Ecto neural progenitor cell (in vitro differentiated cells): ENCODE results near the gene ZCCHC14.

Experiments used
- DNase-seq: peaks from one replicate; pipeline ENCODE4 v3.0.0-alpha.2; 2018; ENCODE audit warnings: low spot score

Gene ZCCHC14

GRCh38 chr16:87457061-87457611 lies 35.7 kb downstream of the ZCCHC14 start:
- DNase-seq, result no peak

GRCh38 chr16:87454391-87454790 lies 38.4 kb downstream of the ZCCHC14 start:
- DNase-seq, result no peak

DNA sequence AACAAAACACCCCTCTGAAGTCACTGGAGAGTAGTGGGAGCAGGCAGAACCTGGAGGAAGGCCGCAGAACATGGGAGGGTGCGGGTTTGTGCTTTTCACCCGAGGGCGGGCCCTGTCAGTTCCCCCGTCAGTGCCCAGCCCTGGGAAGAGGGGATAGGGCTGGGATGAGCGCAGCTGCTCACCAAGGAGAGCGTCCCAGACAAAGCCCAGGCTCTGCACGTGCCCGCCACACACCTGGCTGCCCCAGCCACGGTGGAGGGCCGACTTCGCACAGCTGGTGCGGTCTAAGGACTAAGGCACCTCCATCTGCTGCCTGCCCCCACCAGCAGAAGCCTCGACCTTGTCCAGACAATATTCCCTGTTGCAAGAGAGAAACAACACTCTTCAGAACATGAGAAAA lies 39.5 kb downstream of the ZCCHC14 start:
- DNase-seq, result no peak

- no peak for DNase-seq
Measured at GRCh38 chr16:87451563-87452210, 41.1 kb downstream of the ZCCHC14 start.

GRCh38 chr16:87448866-87449265 lies 44.0 kb downstream of the ZCCHC14 start:
- no peak for DNase-seq

DNA sequence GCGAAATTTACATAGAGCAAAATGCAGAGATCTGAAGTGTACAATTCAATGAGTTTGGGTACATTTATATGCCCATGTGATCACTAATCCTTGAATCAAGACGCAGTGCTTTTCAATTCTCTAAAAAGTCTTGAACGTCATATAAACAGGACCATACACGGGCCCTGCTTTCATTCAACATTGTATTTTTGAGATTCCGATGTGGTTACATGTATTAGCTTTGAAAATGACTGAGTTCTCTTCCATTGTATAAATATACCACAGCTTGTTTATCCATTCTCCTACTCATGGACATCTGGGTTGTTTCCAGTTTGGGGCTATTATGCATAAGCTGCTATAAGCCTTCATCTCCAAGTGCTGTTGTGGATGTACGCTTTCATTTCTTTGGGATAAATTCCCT lies 45.5 kb downstream of the ZCCHC14 start:
- no peak for DNase-seq

- DNase-seq, result no peak
Measured at GRCh38 chr16:87446479-87446878, 46.3 kb downstream of the ZCCHC14 start.

DNA sequence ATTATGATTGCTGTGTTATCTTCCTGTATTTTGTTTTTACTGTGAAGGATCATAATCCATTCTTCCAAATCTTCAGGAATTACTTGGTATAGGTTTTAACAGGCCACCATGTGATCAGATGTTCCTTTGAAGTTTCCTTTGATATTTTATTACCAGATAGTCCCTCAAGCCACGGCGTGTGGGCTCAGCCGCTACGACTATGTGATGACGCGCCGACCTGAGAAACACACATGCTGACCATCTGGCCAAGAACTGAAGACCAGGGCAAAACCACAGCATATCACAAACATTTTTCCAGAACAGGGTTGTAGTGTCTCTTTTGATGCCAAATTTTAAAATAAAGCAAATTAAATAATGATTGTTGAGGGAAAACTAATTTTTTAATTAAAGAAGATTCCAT lies 47.3 kb downstream of the ZCCHC14 start:
- no peak for DNase-seq

DNA sequence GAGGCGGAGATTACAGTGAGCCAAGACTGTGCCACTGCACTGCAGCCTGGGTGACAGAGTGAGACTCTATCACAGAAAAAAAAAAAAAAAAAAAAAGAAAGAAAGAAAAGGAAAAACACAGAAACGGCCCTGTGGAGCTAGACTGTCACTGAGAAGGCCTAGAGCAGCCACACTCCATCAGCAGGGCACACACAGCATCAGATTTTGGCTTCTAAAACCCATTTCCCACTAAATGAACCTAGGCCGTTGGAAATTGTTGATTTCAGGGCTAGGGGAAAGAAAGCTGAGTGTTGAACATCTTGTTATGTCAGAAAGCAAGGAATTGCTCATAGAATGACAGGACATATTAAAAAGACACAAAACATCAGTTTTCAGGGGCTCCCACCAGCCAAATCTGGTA lies 48.9 kb downstream of the ZCCHC14 start:
- no peak for DNase-seq

DNA sequence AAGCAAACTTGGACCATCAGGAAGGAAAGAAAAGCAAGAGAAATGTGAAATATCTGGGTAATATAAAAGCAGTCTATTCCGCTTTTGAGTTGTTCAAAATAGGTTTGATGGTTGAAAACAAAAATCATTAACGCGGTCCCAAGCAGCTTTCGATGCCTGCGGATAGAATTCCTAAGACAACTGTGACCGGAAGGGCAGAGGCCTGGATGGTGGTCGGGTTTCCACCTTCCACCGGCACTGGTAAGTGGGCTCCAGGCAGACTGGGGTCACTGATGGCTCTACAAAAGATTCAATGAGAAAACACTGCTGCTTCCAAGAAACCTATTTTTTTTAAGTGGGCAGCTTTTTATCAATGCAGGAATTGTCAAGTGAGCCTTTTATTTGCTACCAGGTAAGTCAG lies 49.8 kb downstream of the ZCCHC14 start:
- no peak for DNase-seq

DNA sequence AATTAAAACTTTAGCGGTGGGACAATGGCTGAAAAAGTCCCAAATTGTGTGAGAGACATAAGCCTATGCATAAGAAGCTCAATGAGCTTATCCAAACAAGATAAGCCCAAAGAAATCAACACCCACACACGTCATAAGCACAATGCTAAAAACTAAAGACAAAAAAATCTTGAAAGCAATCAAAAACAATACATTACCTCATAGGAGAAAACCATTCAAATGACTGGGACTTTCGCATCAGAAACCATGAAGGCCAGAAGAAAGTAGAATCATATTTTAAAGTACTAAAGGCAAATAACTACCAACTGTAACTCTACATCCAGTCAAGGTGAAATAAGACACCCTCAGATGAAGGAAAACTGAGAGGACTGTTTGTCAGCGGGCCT lies 50.2 kb downstream of the ZCCHC14 start:
- no peak for DNase-seq

- no peak for DNase-seq
Measured at GRCh38 chr16:87441886-87442580, 50.8 kb downstream of the ZCCHC14 start.

GRCh38 chr16:87439926-87440325 lies 52.9 kb downstream of the ZCCHC14 start:
- no peak for DNase-seq

DNA sequence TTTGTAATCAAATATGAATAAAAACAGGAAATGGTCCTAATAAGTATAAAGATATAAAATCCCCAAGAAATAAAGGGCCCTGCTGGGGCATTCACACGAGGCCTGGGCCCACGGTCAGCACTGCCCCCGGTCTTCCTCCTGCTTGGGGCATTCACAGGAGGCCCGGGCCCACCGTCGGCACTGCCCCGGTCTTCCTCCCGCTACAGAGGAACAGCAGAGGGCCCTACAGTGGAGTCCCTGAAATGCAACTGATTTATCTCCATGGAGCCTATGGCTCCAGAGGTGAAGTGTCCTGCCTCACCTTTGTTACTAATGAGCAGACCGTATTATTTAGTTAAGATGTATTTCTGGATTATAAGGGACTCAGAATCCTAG lies 54.2 kb downstream of the ZCCHC14 start:
- DNase-seq, result no peak

DNA sequence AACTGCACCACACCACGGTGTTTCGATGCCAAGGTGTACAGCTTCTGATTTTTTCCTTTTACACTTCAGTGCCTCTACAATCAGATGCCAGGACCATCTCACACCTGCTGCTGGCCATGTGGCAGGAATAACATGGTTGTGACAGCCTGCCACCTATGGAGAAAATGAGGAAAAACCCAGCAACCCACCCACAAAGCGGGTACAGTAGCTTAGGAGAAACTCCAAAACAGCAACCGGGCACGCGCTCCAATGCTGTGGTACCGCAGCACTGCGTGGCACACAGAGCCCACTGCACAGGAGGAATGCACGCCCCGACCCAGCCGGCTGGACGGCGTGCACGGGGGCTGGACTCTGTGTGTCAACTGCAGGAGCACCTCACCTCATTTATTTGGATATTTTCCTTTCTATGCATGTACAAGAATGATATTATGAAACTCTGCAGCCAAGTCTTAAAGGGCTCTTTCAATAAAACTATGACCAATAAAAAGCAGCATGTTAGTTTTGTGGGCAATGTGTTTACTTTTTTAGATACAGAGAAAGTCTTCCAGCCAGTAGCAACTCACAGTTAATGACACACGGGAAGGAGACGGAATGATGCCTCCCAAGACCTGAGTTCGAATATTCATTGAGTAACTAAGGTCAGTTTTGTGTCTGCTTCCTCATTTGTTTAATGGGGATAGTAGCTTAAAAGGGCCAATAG lies 54.8 kb downstream of the ZCCHC14 start:
- DNase-seq, result no peak

- DNase-seq, result no peak
Measured at GRCh38 chr16:87437327-87437726, 55.5 kb downstream of the ZCCHC14 start.

DNA sequence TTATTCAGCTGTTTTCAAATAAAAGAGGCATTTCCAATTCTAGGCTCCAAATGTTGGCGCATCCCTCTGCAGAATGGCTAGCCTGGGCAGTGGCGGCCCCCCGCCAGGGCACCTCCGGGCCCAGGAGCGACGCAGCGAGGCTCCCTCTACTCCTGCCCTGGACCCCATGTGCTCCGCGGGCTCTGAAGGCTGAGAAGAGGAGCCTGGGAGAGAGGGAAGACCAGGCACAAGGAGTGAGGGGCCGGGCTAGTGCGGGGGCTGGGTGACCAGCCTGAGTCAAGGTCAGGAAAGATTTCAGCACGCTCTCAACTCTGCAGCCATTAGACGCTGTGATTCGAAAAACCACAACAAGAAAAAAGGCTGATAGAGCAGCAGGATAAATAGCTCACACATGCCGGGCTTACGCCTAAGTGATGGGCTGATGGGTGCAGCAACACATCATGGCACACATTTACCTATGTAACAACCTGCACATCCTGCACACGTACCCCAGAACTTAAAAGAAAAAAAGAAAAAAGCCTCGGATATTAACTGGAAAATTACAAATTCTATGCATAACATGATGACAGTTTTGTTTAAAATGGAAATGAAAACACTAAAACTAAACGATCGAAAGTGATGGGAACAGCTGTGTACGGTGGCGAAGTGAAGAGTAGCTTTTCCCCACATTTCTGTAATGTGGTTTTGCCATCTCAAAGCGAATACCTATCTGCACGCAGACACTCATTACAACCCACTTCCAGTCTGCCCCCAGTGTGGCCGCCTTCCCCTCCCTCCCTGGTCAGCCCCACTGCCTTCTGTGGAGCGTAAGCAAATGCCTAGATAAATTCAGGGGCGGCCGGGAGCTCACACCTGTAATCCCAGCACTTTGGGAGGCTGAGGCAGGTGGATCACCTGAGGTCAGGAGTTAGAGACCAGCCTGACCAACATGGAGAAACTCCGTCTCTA lies 56.3 kb downstream of the ZCCHC14 start:
- no peak for DNase-seq

DNA sequence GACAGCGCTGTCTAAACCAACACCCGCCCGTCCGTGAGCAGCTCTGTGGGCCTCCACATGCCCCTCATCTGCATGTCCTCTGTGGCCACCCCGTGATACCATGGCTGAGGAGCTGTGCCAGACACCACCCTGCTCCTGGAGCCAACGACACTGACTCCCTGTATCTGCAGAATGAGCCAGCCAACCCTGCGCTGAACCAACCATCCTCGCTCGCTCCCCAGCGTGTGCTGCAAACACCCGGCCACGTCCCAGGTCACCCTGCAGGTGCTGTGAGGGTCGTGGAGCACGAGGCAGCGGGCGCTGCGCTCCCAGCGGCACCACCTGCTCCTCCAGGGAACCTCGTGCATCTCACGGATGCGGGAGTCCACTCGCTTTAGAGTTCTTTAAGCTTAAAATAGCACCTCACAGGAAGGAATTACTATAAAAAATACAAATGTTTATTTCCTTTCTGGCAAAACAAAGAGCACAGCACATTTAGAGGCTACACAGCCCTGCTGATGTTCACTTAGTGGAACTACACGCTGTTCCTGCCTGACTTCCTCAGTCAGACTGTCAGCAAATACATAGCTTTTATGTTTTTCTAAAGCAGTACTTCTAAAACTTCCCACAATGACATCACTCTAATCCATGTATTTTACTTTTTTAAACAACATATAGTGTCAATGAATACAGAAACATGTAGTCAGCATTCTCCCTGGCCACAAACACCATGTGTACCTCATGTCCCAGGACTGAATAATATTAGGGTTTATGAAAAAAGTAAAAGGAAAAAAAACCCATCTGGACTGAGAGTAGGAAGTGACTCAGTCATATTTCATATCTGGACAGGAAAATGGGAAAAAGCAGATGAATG lies 57.2 kb downstream of the ZCCHC14 start:
- no peak for DNase-seq

DNA sequence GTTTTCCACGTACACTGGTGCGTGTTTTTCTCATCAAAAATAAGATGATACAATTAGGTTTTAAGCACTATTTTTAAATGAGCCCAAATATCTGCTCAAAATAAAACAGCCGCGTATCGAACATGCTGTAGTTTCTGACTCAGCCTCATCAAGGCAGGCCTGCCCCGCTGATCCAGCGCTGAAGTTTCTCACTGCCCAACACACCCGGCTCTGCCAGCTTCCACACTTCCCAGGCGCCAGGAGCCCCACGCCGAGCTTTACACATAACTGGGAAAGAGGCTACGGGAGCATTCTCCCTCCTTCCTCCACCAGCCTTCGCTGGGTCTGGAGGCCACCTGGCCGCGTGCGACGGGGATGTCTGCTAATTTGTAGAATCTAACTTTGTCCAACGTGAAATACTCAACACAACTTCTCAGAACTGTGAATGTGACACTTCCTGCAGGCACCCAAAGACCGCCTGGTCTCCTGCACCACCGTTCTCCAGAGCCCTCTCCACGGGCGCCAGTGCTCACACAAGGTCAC lies 58.6 kb downstream of the ZCCHC14 start:
- no peak for DNase-seq

- no peak for DNase-seq
Measured at GRCh38 chr16:87432330-87432915, 60.4 kb downstream of the ZCCHC14 start.
